ENCODE results near the gene PCSK5.

The PCSK5 gene

GRCh38 chr9:76371901-76372300, 481.4 kb downstream of the PCSK5 start:
- no peak for DNase-seq

- DNase-seq = no peak
Measured at GRCh38 chr9:76372336-76372735, 481.9 kb downstream of the PCSK5 start.

- DNase-seq = no peak
Measured at GRCh38 chr9:76373173-76373783, 482.8 kb downstream of the PCSK5 start.

- DNase-seq = no peak
Measured at GRCh38 chr9:76373784-76374474, 483.5 kb downstream of the PCSK5 start.

GRCh38 chr9:76374783-76375559, 484.5 kb downstream of the PCSK5 start:
- no peak for DNase-seq

- no peak for DNase-seq
Measured at GRCh38 chr9:76377791-76378190, 487.3 kb downstream of the PCSK5 start.

GRCh38 chr9:76378367-76379073, 488.0 kb downstream of the PCSK5 start:
- no peak for DNase-seq

GRCh38 chr9:76379494-76379893, 489.0 kb downstream of the PCSK5 start:
- peak; percentile 11 to 58 for DNase-seq

GRCh38 chr9:76390656-76391055, 500.2 kb downstream of the PCSK5 start:
- DNase-seq = no peak

- peak; percentile 89 for DNase-seq
Measured at GRCh38 chr9:76394195-76394959, 503.9 kb downstream of the PCSK5 start, which contains the start of gene RFK. Gene RFK (minus strand): TSS chr9:76394426. CDS start chr9:76394171, 255 bp downstream.

GRCh38 chr9:76394960-76395252, 504.4 kb downstream of the PCSK5 start:
- peak; percentile 44 to 72 for DNase-seq

- DNase-seq = no peak
Measured at GRCh38 chr9:76395381-76395780, 504.9 kb downstream of the PCSK5 start.

- DNase-seq = no peak
Measured at GRCh38 chr9:76396144-76396543, 505.7 kb downstream of the PCSK5 start.

- DNase-seq = no peak
Measured at GRCh38 chr9:76396597-76396996, 506.1 kb downstream of the PCSK5 start.

GRCh38 chr9:76399856-76400255, 509.4 kb downstream of the PCSK5 start:
- DNase-seq = no peak

GRCh38 chr9:76400534-76401096, 510.1 kb downstream of the PCSK5 start:
- DNase-seq = no peak

- no peak for DNase-seq
Measured at GRCh38 chr9:76401176-76401575, 510.7 kb downstream of the PCSK5 start.

- DNase-seq = no peak
Measured at GRCh38 chr9:76401580-76402354, 511.3 kb downstream of the PCSK5 start.

GRCh38 chr9:76403352-76403751, 512.9 kb downstream of the PCSK5 start:
- peak; percentile 14 to 20 for DNase-seq

GRCh38 chr9:76404401-76404800, 513.9 kb downstream of the PCSK5 start:
- DNase-seq = no peak

GRCh38 chr9:76405340-76405739, 514.9 kb downstream of the PCSK5 start:
- DNase-seq = no peak
